K562 (cell line): ENCODE results near the gene NAGS. TPM values are rescaled to one million over a fixed set of nuclear protein-coding genes. Genes with fewer than 3 reads are reported as not detected.

Experiments
- ATF1 ChIP-seq, 2 experiments: fragments of 450-650 bp in 1 of 2; IDR thresholded peaks; 2 replicates each; pipeline ENCODE4 v1.6.1; 2016; ENCODE audit warnings: missing compliant biosample characterization in 1 of 2, missing genetic modification characterization in 1 of 2
- E2F6 ChIP-seq, 2 experiments: IDR thresholded peaks; 2 replicates each; pipeline ENCODE4 v1.6.1; 2011; ENCODE audit warnings: borderline replicate concordance in 1 of 2, control low read depth in 1 of 2, low read depth in 1 of 2, low read length in 1 of 2, mild to moderate bottlenecking in 1 of 2, mixed read lengths in 1 of 2, moderate library complexity in 1 of 2; ENCODE audit not compliant: insufficient read depth in 1 of 2, insufficient read length in 1 of 2, poor library complexity in 1 of 2, severe bottlenecking in 1 of 2; ENCODE audit errors: extremely low read depth in 1 of 2
- EGR1 ChIP-seq: fragments of 450-650 bp; conservative IDR thresholded peaks from 2 replicates; pipeline ENCODE4 v1.6.1; 2017; ENCODE audit warnings: mild to moderate bottlenecking
- ESRRA ChIP-seq: fragments of 450-650 bp; IDR thresholded peaks from 2 replicates; pipeline ENCODE4 v1.6.1; 2014; ENCODE audit warnings: low read depth, mild to moderate bottlenecking, moderate library complexity, borderline replicate concordance
- FOXK2 ChIP-seq, 2 experiments: fragments of 450-650 bp; IDR thresholded peaks in 1 of 2; conservative IDR thresholded peaks in 1 of 2; 2 replicates each; pipeline ENCODE4 v1.6.1; 2016; ENCODE audit warnings: low read depth in 2 of 2, mild to moderate bottlenecking in 1 of 2
- HDAC1 ChIP-seq, 2 experiments: fragments of 450-650 bp; IDR thresholded peaks; 2 replicates each; pipeline ENCODE4 v1.6.1; 2016 to 2017; ENCODE audit warnings: inconsistent platforms in 1 of 2, mild to moderate bottlenecking in 1 of 2, moderate library complexity in 1 of 2
- HDAC2 ChIP-seq: fragments of 450-650 bp; IDR thresholded peaks from 2 replicates; pipeline ENCODE4 v1.6.1; 2016; ENCODE audit warnings: mild to moderate bottlenecking
- HMG20A ChIP-seq: fragments of 450-650 bp; formaldehyde crosslinking; conservative IDR thresholded peaks from 2 replicates; pipeline ENCODE4 v1.4.0; 2020; ENCODE audit warnings: mild to moderate bottlenecking, mixed read lengths
- HMG20B ChIP-seq: fragments of 250-450 bp; sonication (Bioruptor Pico); IDR thresholded peaks from 2 replicates; pipeline ENCODE4 v1.5.0; 2021; ENCODE audit warnings: mild to moderate bottlenecking
- ID3 ChIP-seq, 2 experiments: fragments of 250-450 bp in 1 of 2; fragments of 450-650 bp in 1 of 2; sonication (Bioruptor Pico) in 1 of 2; IDR thresholded peaks; 2 replicates each; pipeline versions ENCODE4 v1.6.1 to v1.8.0; 2016 to 2021; ENCODE audit warnings: mild to moderate bottlenecking in 2 of 2, moderate library complexity in 2 of 2, missing compliant biosample characterization in 1 of 2, missing genetic modification characterization in 1 of 2
- JUND ChIP-seq, 2 experiments: IDR thresholded peaks; 2 replicates in 1 of 2; 3 replicates in 1 of 2; pipeline ENCODE4 v1.6.1; 2011; ENCODE audit warnings: borderline replicate concordance in 2 of 2, low read depth in 2 of 2, low read length in 2 of 2, improper control_type of control experiment in 1 of 2, missing biosample characterization in 1 of 2, missing genetic modification characterization in 1 of 2, missing genetic modification reagents in 1 of 2
- MAZ ChIP-seq, 2 experiments: fragments of 450-650 bp in 1 of 2; sonication (generic) in 1 of 2; formaldehyde crosslinking; IDR thresholded peaks in 1 of 2; conservative IDR thresholded peaks in 1 of 2; 2 replicates each; pipeline versions ENCODE4 v1.4.0 to v1.5.0; 2020; ENCODE audit warnings: mild to moderate bottlenecking in 1 of 2, missing genetic modification reagents in 1 of 2
- NEUROD1 ChIP-seq: fragments of 150-350 bp; IDR thresholded peaks from 2 replicates; pipeline ENCODE4 v1.6.1; 2014; ENCODE audit warnings: borderline replicate concordance, low read length, low read depth; ENCODE audit not compliant: partially characterized antibody
- NR2C2 ChIP-seq, 2 experiments: fragments of 200-800 bp in 1 of 2; sonication (Bioruptor generic) in 1 of 2; sonication (generic) in 1 of 2; formaldehyde crosslinking in 1 of 2; IDR thresholded peaks; 2 replicates each; pipeline versions ENCODE4 v1.6.1 to v1.8.0; 2016 to 2022; ENCODE audit warnings: mild to moderate bottlenecking in 1 of 2, missing compliant biosample characterization in 1 of 2, missing genetic modification characterization in 1 of 2, missing genetic modification reagents in 1 of 2
- TAF1 ChIP-seq: IDR thresholded peaks from 2 replicates; pipeline ENCODE4 v1.6.1; 2011; ENCODE audit warnings: mild to moderate bottlenecking, low read length, moderate library complexity; ENCODE audit not compliant: insufficient read depth, control insufficient read depth, severe bottlenecking; ENCODE audit errors: extremely low read depth
- TBP ChIP-seq: optimal IDR thresholded peaks from 2 replicates; pipeline ENCODE3; 2011; ENCODE audit warnings: low read depth, low read length, improper control_type of control experiment
- ZBTB7A ChIP-seq: IDR thresholded peaks from 2 replicates; pipeline ENCODE4 v1.6.1; 2011; ENCODE audit warnings: low read depth, mild to moderate bottlenecking, low read length, moderate library complexity, borderline replicate concordance; ENCODE audit not compliant: control insufficient read depth
- ZFPM2 ChIP-seq: fragments of 250-450 bp; sonication (Bioruptor Pico); IDR thresholded peaks from 2 replicates; pipeline ENCODE4 v1.5.1; 2022; ENCODE audit warnings: mild to moderate bottlenecking
- ZNF511 ChIP-seq: sonication (generic); formaldehyde crosslinking; IDR thresholded peaks from 2 replicates; pipeline ENCODE4 v1.8.0; 2022; ENCODE audit warnings: mild to moderate bottlenecking, missing genetic modification reagents
- ZNF699 ChIP-seq: fragments of 250-450 bp; sonication (Bioruptor Pico); IDR thresholded peaks from 2 replicates; pipeline ENCODE4 v1.8.0; 2021; ENCODE audit warnings: mild to moderate bottlenecking, moderate library complexity; ENCODE audit not compliant: insufficient replicate concordance
- ZNF76 ChIP-seq: fragments of 250-450 bp; sonication (Bioruptor Pico); IDR thresholded peaks from 2 replicates; pipeline ENCODE4 v1.4.0; 2020; ENCODE audit warnings: mild to moderate bottlenecking, moderate library complexity, borderline replicate concordance
- polyA plus RNA-seq, 8 experiments: library from polyadenylated mRNA; depleted of rRNA in 4 of 8; stranded (reverse) in 5 of 8; unstranded in 3 of 8; fragments of >200 nt; fragmentation: Nextera tagmentation in 2 of 8; fragmentation: Illumina TruSeq in 1 of 8; extraction: Ambion mirVana in 2 of 8; extraction: Trizol in 1 of 8; gene quantifications; 2 replicates each; pipeline versions ENCODE4 v1.2.1 to v1.2.3, GENCODE V29; 2011 to 2014; ENCODE audit warnings: inconsistent platforms in 1 of 8, missing spikeins in 1 of 8
- total RNA-seq, 7 experiments: library from RNA; depleted of rRNA in 6 of 7; stranded (reverse); fragments of >200 nt in 6 of 7; fragmentation: Illumina TruSeq in 2 of 7; extraction: Trizol in 2 of 7; gene quantifications; 2 replicates each; pipeline versions ENCODE4 v1.2.1 to v1.2.3, GENCODE V29; 2011 to 2021; ENCODE audit warnings: low replicate concordance in 1 of 7

NAGS gene
- total and polyA plus RNA-seq, 9 of the 15 experiments (the other 6 are each of a cell fraction or from before 2014, with no cell fraction given), result not detected

- TF ChIP-seq ATF1 (CRISPR knock-in tag; IDR thresholded peaks at IDR 0.05) (no peak), ATF1 (tag; IDR thresholded peaks at IDR 0.05) (peak; percentile 59; the same call in 1 of the 2 replicates), HDAC1 (IDR thresholded peaks at IDR 0.05) (peak in 1 of 2 experiments; percentile 98; a peak in 2 of 4 replicates), ZBTB7A (peak; percentile 73), TBP (peak; percentile 38), FOXK2 (conservative IDR thresholded peaks at IDR 0.05 in 1 of 2, IDR thresholded peaks at IDR 0.05 in 1 of 2; ENCODE audit: low read depth in 2 of 2) (peak; percentile 91 to 95), TAF1 (peak; percentile 30), ID3 (CRISPR knock-in tag; IDR thresholded peaks at IDR 0.05) (no peak), ID3 (tag; IDR thresholded peaks at IDR 0.05) (0 out of 2 replicates have a peak, but pooled peaks have one; percentile 43), JUND (IDR thresholded peaks at IDR 0.05; ENCODE audit: borderline replicate concordance, low read depth, low read length) (peak; percentile 8; the same call in 1 of the 2 replicates), JUND (tag; IDR thresholded peaks at IDR 0.05; ENCODE audit: borderline replicate concordance, low read depth, low read length) (no peak), EGR1 (peak; percentile 71), HDAC2 (peak; percentile 99), ZFPM2 (peak; percentile 43; the same call in 1 of the 2 replicates), E2F6 (IDR thresholded peaks at IDR 0.05; ENCODE audit: borderline replicate concordance in 1 of 2, extremely low read depth in 1 of 2, insufficient read depth in 1 of 2, insufficient read length in 1 of 2, low read depth in 1 of 2, low read length in 1 of 2, poor library complexity in 1 of 2, severe bottlenecking in 1 of 2) (peak; percentile 28 to 84), ZNF76 (CRISPR knock-in tag) (no peak), ZNF699 (CRISPR knock-in tag) (no peak), ESRRA (peak; percentile 63; the same call in 1 of the 2 replicates), NR2C2 (CRISPR knock-in tag; IDR thresholded peaks at IDR 0.05) (no peak), NR2C2 (tag; IDR thresholded peaks at IDR 0.05) (peak; percentile 42; the same call in 1 of the 2 replicates), HMG20A (CRISPR knock-in tag) (0 out of 2 replicates have a peak, but pooled peaks have one; percentile 47), HMG20B (CRISPR knock-in tag) (0 out of 2 replicates have a peak, but pooled peaks have one; percentile 81), MAZ (CRISPR knock-in tag; conservative IDR thresholded peaks at IDR 0.05 in 1 of 2, IDR thresholded peaks at IDR 0.05 in 1 of 2) (peak in 1 of 2 experiments; percentile 13; a peak in 2 of 4 replicates), NEUROD1 (peak; percentile 9), ZNF511 (CRISPR knock-in tag) (0 out of 2 replicates have a peak, but pooled peaks have one; percentile 25)
Observed at GRCh38 chr17:44006598-44007345, 2.4 kb downstream of the NAGS start (continued).
